OCI-LY7 (cell line): ENCODE results near the gene HBB. TPM values are rescaled to one million over a fixed set of nuclear protein-coding genes. Genes with fewer than 3 reads are reported as not detected.

Experiments used
- BruUV-seq: library from RNA; stranded (reverse); fragments of 400-500 nt; replicated peaks from 2 replicates; lab custom pipeline; 2021; lab: Mats Ljungman, UMichigan
- CTCF ChIA-PET: fragments of 300-600 bp; sonication (Branson Sonifier 250); formaldehyde crosslinking; loops from one replicate; lab custom pipeline; 2022; ENCODE audit warnings: antibody characterized with exemption; ENCODE audit not compliant: unreplicated experiment; lab: Charles Lee
- POLR2A ChIA-PET: fragments of 300-600 bp; sonication (Branson Sonifier 250); formaldehyde crosslinking; loops from one replicate; lab custom pipeline; 2022; ENCODE audit warnings: antibody characterized with exemption; lab: Charles Lee
- DNase-seq: peaks from one replicate; pipeline ENCODE4 v3.0.0-alpha.2; 2015; ENCODE audit warnings: low spot score
- H2AFZ ChIP-seq: fragments of 200-600 bp; sonication (generic), shearing (Covaris generic); 2 replicates; pipeline ENCODE4 v1.6.1; 2014; ENCODE audit warnings: mild to moderate bottlenecking, antibody characterized with exemption, low read length, moderate library complexity
- H3K27ac ChIP-seq: fragments of 200-600 bp; sonication (generic); 2 replicates; pipeline ENCODE4 v1.5.1; 2014; ENCODE audit warnings: mixed run types, low read depth, mild to moderate bottlenecking, moderate library complexity, low read length, inconsistent platforms; ENCODE audit not compliant: poor library complexity, severe bottlenecking
- H3K36me3 ChIP-seq: fragments of 200-600 bp; sonication (generic); 2 replicates; pipeline ENCODE4 v1.6.1; 2014; ENCODE audit warnings: mild to moderate bottlenecking, antibody characterized with exemption, low read length, moderate library complexity, mixed read lengths; ENCODE audit not compliant: insufficient read depth
- H3K4me1 ChIP-seq: fragments of 200-600 bp; sonication (generic); 2 replicates; pipeline ENCODE4 v1.5.1; 2014; ENCODE audit warnings: mild to moderate bottlenecking, low read length; ENCODE audit not compliant: insufficient read depth, poor library complexity, severe bottlenecking
- H3K4me2 ChIP-seq: fragments of 200-600 bp; sonication (generic); 2 replicates; pipeline ENCODE4 v1.6.1; 2014; ENCODE audit warnings: mild to moderate bottlenecking, low read length
- H3K4me3 ChIP-seq: fragments of 200-600 bp; sonication (generic); 2 replicates; pipeline ENCODE4 v1.5.1; 2014; ENCODE audit warnings: mild to moderate bottlenecking, low read depth, low read length; ENCODE audit not compliant: poor library complexity, severe bottlenecking
- H3K79me2 ChIP-seq: fragments of 200-600 bp; sonication (generic); 2 replicates; pipeline ENCODE4 v1.6.1; 2016; ENCODE audit warnings: low read depth, mild to moderate bottlenecking, low read length, moderate library complexity, mixed read lengths; ENCODE audit not compliant: insufficient read depth
- H3K9me2 ChIP-seq: fragments of 200-600 bp; sonication (generic); 2 replicates; pipeline ENCODE4 v1.6.1; 2016; ENCODE audit warnings: mild to moderate bottlenecking, low read length, mixed read lengths; ENCODE audit not compliant: insufficient read depth
- H3K9me3 ChIP-seq: fragments of 200-600 bp; sonication (generic); 2 replicates; pipeline ENCODE4 v1.6.1; 2014; ENCODE audit warnings: mild to moderate bottlenecking, mixed run types, low read length, mixed read lengths
- H4K20me1 ChIP-seq: fragments of 200-600 bp; sonication (generic); 2 replicates; pipeline ENCODE4 v1.6.1; 2014; ENCODE audit warnings: mild to moderate bottlenecking, antibody characterized with exemption, low read length, moderate library complexity, mixed read lengths; ENCODE audit not compliant: insufficient read depth
- EZH2phosphoT487 ChIP-seq: fragments of 200-600 bp; sonication (generic); IDR thresholded peaks from 2 replicates; pipeline ENCODE4 v1.6.1; 2018; ENCODE audit warnings: low read depth, borderline replicate concordance, mild to moderate bottlenecking, mixed run types, antibody characterized with exemption, low read length, moderate library complexity, mixed read lengths
- intact Hi-C: fragments of 100-400 bp; cut with micrococcal nuclease; formaldehyde crosslinking; loops from one replicate; pipeline ENCODE4 v1.10.0; 2022; ENCODE audit not compliant: unreplicated experiment
- total RNA-seq, 2 experiments: library from RNA; depleted of rRNA in 1 of 2; stranded (reverse); fragments of >200 nt in 1 of 2; shearing (Covaris generic) in 1 of 2; gene quantifications; 2 replicates each; pipeline ENCODE4 v1.2.3, GENCODE V29; 2014 to 2022
- TF ChIP-seq, protein P1 (sequence below): fragments of 200-600 bp; sonication (generic); conservative IDR thresholded peaks from 2 replicates; pipeline ENCODE4 v1.5.1; 2014; ENCODE audit warnings: mild to moderate bottlenecking, antibody characterized with exemption, low read length, moderate library complexity, mixed read lengths

The HBB gene
- total RNA-seq, 2 experiments from 2014 or later: not detected

GRCh38 chr11:5232821-5233220 is 6.0 kb upstream of the HBB start:
- CTCF ChIA-PET: no interaction called here
- H3K27ac ChIP-seq: no peak overlapping the region
- POLR2A ChIA-PET: no interaction called here
- no peaks in the 10 kb centered on the region for H3K36me3 ChIP-seq
- H3K9me2 ChIP-seq: no peaks in the 10 kb centered on the region
- no TSS peak for BruUV-seq
- intact Hi-C loops: no loop called here
- DNase-seq: no peak
- H3K79me2 ChIP-seq: no peaks in the 10 kb centered on the region
- no peaks in the 10 kb centered on the region for H3K4me1 ChIP-seq
- no peak overlapping the region for H3K4me3 ChIP-seq
- TF ChIP-seq EZH2phosphoT487: no peak
- TF ChIP-seq, protein P1, sequence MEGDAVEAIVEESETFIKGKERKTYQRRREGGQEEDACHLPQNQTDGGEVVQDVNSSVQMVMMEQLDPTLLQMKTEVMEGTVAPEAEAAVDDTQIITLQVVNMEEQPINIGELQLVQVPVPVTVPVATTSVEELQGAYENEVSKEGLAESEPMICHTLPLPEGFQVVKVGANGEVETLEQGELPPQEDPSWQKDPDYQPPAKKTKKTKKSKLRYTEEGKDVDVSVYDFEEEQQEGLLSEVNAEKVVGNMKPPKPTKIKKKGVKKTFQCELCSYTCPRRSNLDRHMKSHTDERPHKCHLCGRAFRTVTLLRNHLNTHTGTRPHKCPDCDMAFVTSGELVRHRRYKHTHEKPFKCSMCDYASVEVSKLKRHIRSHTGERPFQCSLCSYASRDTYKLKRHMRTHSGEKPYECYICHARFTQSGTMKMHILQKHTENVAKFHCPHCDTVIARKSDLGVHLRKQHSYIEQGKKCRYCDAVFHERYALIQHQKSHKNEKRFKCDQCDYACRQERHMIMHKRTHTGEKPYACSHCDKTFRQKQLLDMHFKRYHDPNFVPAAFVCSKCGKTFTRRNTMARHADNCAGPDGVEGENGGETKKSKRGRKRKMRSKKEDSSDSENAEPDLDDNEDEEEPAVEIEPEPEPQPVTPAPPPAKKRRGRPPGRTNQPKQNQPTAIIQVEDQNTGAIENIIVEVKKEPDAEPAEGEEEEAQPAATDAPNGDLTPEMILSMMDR: no peak
- no peak overlapping the region for H2AFZ ChIP-seq
- no peak overlapping the region for H3K4me2 ChIP-seq
- H3K9me3 ChIP-seq: no peaks in the 10 kb centered on the region
- no peaks in the 10 kb centered on the region for H4K20me1 ChIP-seq

DNA sequence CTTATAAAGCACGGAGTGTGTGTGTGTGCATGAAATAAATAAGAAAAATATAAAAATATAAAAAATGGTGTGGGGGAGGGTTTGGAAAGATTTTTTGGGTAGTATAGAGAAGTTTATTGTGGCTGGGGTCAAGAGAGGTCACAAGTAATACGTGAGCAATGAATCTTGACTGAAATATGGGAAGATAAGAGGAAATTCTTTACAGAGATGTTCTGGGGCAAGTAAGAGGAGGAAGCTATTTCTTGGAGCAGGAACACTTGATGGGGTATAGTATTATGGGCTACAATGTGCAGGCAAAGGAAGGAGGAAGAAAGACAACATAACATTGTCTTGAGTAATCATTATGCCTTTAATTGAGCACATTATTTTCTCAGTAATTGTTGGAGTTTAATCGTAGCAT is 5.3 kb upstream of the HBB start:
- TF ChIP-seq, protein P1: no peak
- TF ChIP-seq EZH2phosphoT487: no peak
- CTCF ChIA-PET: no interaction called here
- no peaks in the 10 kb centered on the region for H3K9me2 ChIP-seq
- no peaks in the 10 kb centered on the region for H3K36me3 ChIP-seq
- BruUV-seq: no TSS peak
- DNase-seq: no peak
- H3K4me3 ChIP-seq: no peak overlapping the region
- H3K79me2 ChIP-seq: no peaks in the 10 kb centered on the region
- no peak overlapping the region for H2AFZ ChIP-seq
- POLR2A ChIA-PET: no interaction called here
- intact Hi-C loops: no loop called here
- H3K4me2 ChIP-seq: no peak overlapping the region
- H3K9me3 ChIP-seq: no peaks in the 10 kb centered on the region
- no peaks in the 10 kb centered on the region for H4K20me1 ChIP-seq
- H3K4me1 ChIP-seq: no peaks in the 10 kb centered on the region
- H3K27ac ChIP-seq: no peak overlapping the region

GRCh38 chr11:5231111-5231510 is 4.2 kb upstream of the HBB start:
- ChIA-PET POLR2A (interaction anchor here (0.6 kb wide), 1 partner anchor 1779 kb away, joined by 4 read pairs; no protein-coding TSS in a partner anchor), CTCF (no interaction called here)
- H3K4me2 ChIP-seq: no peak overlapping the region
- no peak overlapping the region for H2AFZ ChIP-seq
- BruUV-seq: no TSS peak
- H3K79me2 ChIP-seq: no peaks in the 10 kb centered on the region
- H4K20me1 ChIP-seq: no peaks in the 10 kb centered on the region
- DNase-seq: no peak
- H3K4me3 ChIP-seq: no peak overlapping the region
- no peaks in the 10 kb centered on the region for H3K9me3 ChIP-seq
- no peaks in the 10 kb centered on the region for H3K36me3 ChIP-seq
- H3K4me1 ChIP-seq: no peaks in the 10 kb centered on the region
- intact Hi-C loops: no loop called here
- no peak for TF ChIP-seq EZH2phosphoT487
- TF ChIP-seq, protein P1: no peak
- no peaks in the 10 kb centered on the region for H3K9me2 ChIP-seq
- no peak overlapping the region for H3K27ac ChIP-seq
